WTC11 (cell line): Measurements from ENCODE around the gene UGT1A3.

Experiments used
- CREB1 ChIP-seq: sonication (generic); formaldehyde crosslinking; IDR thresholded peaks from 2 replicates; pipeline ENCODE4 v1.8.0; 2023; ENCODE audit warnings: mild to moderate bottlenecking, missing genetic modification reagents
- CTCF ChIP-seq: fragments of 200-600 bp; IDR thresholded peaks from 2 replicates; pipeline ENCODE4 v1.8.0; 2022; ENCODE audit warnings: antibody characterized with exemption
- ELF4 ChIP-seq: sonication (generic); formaldehyde crosslinking; IDR thresholded peaks from 2 replicates; pipeline ENCODE4 v1.8.1; 2022; ENCODE audit warnings: low read depth, mild to moderate bottlenecking, moderate library complexity, missing genetic modification reagents
- FOXP4 ChIP-seq: sonication (generic); formaldehyde crosslinking; IDR thresholded peaks from 2 replicates; pipeline ENCODE4 v1.8.0; 2022; ENCODE audit warnings: mild to moderate bottlenecking, missing genetic modification reagents
- SP1 ChIP-seq: sonication (generic); formaldehyde crosslinking; conservative IDR thresholded peaks from 2 replicates; pipeline ENCODE4 v1.8.1; 2022; ENCODE audit warnings: missing genetic modification reagents
- USF2 ChIP-seq: sonication (generic); formaldehyde crosslinking; IDR thresholded peaks from 2 replicates; pipeline ENCODE4 v1.8.1; 2023; ENCODE audit warnings: mild to moderate bottlenecking, missing genetic modification reagents, moderate library complexity
- ZNF219 ChIP-seq: sonication (generic); formaldehyde crosslinking; IDR thresholded peaks from 2 replicates; pipeline ENCODE4 v1.8.0; 2023; ENCODE audit warnings: missing genetic modification reagents, mild to moderate bottlenecking, borderline replicate concordance

GRCh38 chr2:233689501-233689900 is 39.3 kb upstream of the UGT1A3 start:
- TF ChIP-seq SP1 (CRISPR knock-in tag) (no peak), CTCF (no peak), ZNF219 (no peak), USF2 (CRISPR knock-in tag) (no peak), FOXP4 (no peak), CREB1 (CRISPR knock-in tag) (no peak), ELF4 (CRISPR knock-in tag) (no peak)
